Skeletal muscle tissue (tissue), 4 donors: Measurements from ENCODE around the gene API5. TPM values are rescaled to one million over a fixed set of nuclear protein-coding genes. Genes with fewer than 3 reads are reported as not detected.
"Not testable (repeated sequence)": the region's sequence is repeated elsewhere in the genome, so short reads cannot be mapped to it uniquely, and the experiment has no call there.

ENCODE experiments used
- H3K27ac ChIP-seq: one replicate; pipeline ENCODE4 v1.7.0; 2013; ENCODE audit warnings: mild to moderate bottlenecking, low read depth, low read length, inconsistent platforms
- H3K27me3 ChIP-seq, 3 donors: one replicate each; pipeline ENCODE4 v1.7.0; 2013; ENCODE audit warnings: low read length in 3 of 3; ENCODE audit not compliant: control insufficient read depth in 3 of 3, insufficient read depth in 3 of 3
- H3K36me3 ChIP-seq, 3 donors: one replicate each; pipeline ENCODE4 v1.7.0; 2013; ENCODE audit warnings: low read length in 3 of 3; ENCODE audit not compliant: control insufficient read depth in 3 of 3, insufficient read depth in 3 of 3
- H3K4me1 ChIP-seq, 3 donors: one replicate each; pipeline ENCODE4 v1.7.0; 2013; ENCODE audit warnings: low read length in 3 of 3, mild to moderate bottlenecking in 3 of 3; ENCODE audit not compliant: control insufficient read depth in 3 of 3, insufficient read depth in 3 of 3
- H3K4me3 ChIP-seq, 3 donors: one replicate each; pipeline ENCODE4 v1.7.0; 2013; ENCODE audit warnings: low read length in 3 of 3
- H3K9ac ChIP-seq, 3 donors: one replicate each; pipeline ENCODE4 v1.7.0; 2013; ENCODE audit warnings: low read length in 3 of 3, mild to moderate bottlenecking in 3 of 3, moderate library complexity in 2 of 3, low read depth in 1 of 3
- H3K9me3 ChIP-seq, 3 donors: one replicate each; pipeline ENCODE4 v1.7.0; 2013; ENCODE audit warnings: low read length in 3 of 3; ENCODE audit not compliant: control insufficient read depth in 3 of 3
- total RNA-seq: library from RNA; depleted of rRNA; stranded (reverse); fragments of >200 nt; gene quantifications from one replicate; pipeline ENCODE4 v1.2.3, GENCODE V29; 2014
- donor health status: Osteomylitis.

API5 gene
- total RNA-seq, 1 donor from 2014 or later, result 52.7 TPM

- Histone ChIP-seq H3K9me3 (peaks cover 0 to 4% (median 0%) of the 10 kb centered on the region in 3 donors), H3K36me3 (no peaks in the 10 kb centered on the region), H3K4me1 (no peaks in the 10 kb centered on the region), H3K27me3 (peaks cover 0 to 3% (median 0%) of the 10 kb centered on the region in 3 donors), H3K27ac (no peak overlapping the region), H3K9ac (no peak overlapping the region), H3K4me3 (no peak overlapping the region)
These were observed 13.4 kb upstream of the API5 start for GRCh38 chr11:43298397-43298796.

DNA sequence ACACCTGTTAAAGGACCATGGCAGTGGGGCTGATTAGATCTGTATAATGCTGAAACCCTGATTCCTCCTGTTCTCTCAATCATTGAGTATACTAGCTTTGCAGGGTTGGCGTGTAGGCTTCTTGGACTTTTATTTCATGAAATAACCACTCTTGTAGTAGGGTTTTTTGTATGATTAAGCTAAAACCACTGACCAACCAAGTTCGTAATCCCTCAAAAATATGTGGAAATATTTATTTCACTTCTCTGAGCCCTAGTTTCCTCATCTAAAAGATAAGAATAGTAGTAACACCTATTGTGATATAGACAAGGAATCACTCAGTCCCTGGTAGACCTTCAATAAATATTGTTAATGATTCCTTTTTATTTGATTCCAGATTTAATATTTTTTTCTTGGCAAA is 4.2 kb downstream of the API5 start:
- no peaks in the 10 kb centered on the region for H3K27me3 ChIP-seq
- H3K9ac ChIP-seq, result no peak overlapping the region
- H3K4me3 ChIP-seq, result no peak overlapping the region
- no peaks in the 10 kb centered on the region for H3K9me3 ChIP-seq
- no peak overlapping the region for H3K27ac ChIP-seq
- H3K36me3 ChIP-seq, result peaks cover 0 to 18% (median 9%) of the 10 kb centered on the region in 3 donors
- H3K4me1 ChIP-seq, result peaks cover 7 to 19% (median 16%) of the 10 kb centered on the region in 3 donors

DNA sequence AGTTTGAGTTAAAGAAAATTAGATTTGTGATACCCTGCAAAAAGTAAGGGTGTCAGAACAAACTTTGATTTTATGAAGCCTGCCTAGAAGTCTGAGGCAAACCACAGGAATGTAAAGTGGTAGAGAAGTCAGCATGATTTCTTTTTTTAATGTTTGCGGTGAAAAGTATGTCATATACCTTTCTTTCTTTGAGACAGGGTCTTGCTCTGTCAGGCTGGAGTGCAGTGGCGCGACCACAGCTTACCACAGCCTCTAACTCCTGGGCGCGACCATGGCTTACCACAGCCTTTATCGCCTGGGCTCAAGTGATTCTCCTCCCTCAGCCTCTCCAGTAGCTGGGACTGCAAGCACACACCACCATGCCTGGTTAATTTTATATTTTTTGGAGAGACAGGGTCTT is 4.7 kb downstream of the API5 start:
- no peak overlapping the region for H3K9ac ChIP-seq
- peaks cover 5 to 19% (median 16%) of the 10 kb centered on the region in 3 donors for H3K4me1 ChIP-seq
- H3K9me3 ChIP-seq, result no peaks in the 10 kb centered on the region
- H3K27me3 ChIP-seq, result no peaks in the 10 kb centered on the region
- no peak overlapping the region for H3K4me3 ChIP-seq
- peaks cover 0 to 22% (median 11%) of the 10 kb centered on the region in 3 donors for H3K36me3 ChIP-seq
- H3K27ac ChIP-seq, result no peak overlapping the region

DNA sequence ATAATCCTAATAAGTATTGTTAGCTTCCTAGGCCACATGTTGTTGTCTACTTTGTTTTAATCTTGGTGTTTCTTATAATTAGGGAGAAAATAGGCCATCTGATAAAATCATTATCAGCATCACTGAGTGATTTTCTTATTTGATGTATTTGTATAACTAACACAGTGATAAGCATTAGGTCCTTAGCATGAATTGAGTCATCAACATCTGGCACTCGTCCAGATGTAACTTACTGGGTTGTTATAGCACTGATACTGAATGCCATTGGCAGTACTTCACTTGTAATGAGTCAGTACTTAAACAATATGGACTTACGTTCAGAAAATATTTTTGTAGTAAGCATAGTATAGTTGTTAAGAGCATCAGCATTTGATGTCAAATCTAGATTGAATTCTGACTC is 16.2 kb downstream of the API5 start:
- H3K36me3 ChIP-seq, result peaks cover 44 to 93% (median 90%) of the 10 kb centered on the region in 3 donors
- no peaks in the 10 kb centered on the region for H3K4me1 ChIP-seq
- no peaks in the 10 kb centered on the region for H3K27me3 ChIP-seq
- H3K4me3 ChIP-seq, result no peak overlapping the region
- H3K9ac ChIP-seq, result no peak overlapping the region
- H3K9me3 ChIP-seq, result no peaks in the 10 kb centered on the region
- H3K27ac ChIP-seq, result no peak overlapping the region

DNA sequence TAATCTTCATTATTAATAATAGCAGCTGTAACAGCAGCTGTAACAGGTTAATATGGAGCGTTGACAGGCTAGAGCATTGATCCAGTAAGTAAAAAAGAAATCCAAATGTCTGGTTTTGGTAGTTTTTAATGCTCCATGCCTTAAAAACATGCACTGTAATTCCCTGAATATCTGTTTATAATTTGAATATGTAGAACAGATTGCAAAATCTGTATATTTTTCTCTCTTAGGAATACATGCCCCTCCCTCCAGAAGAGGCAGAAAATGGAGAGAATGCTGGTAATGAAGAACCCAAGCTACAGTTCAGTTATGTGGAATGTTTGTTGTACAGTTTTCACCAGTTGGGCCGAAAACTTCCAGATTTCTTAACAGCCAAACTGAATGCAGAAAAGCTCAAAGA is 16.7 kb downstream of the API5 start:
- Histone ChIP-seq H3K36me3 (peaks cover 41 to 93% (median 90%) of the 10 kb centered on the region in 3 donors), H3K9me3 (no peaks in the 10 kb centered on the region), H3K27ac (no peak overlapping the region), H3K4me1 (no peaks in the 10 kb centered on the region), H3K9ac (no peak overlapping the region), H3K4me3 (no peak overlapping the region), H3K27me3 (no peaks in the 10 kb centered on the region)

DNA sequence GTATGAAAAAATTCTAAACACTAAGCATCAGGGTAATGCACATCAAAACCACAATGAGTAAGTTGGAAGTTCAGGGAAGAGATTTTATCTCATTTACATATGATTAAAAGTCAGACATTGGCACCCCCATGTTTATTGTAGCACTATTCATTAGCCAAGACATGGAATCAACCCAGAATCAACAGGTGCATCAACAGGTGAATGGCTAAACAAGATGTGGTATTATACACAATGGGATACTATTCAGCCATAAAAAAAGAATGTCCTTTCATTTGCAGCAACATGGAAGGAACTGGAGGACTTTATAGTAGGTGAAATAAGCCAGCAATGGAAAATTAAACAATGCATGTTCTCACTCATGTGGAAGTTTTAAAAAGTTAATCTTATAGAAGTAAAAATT is 29.4 kb downstream of the API5 start:
- H3K9me3 ChIP-seq, result no peaks in the 10 kb centered on the region

DNA sequence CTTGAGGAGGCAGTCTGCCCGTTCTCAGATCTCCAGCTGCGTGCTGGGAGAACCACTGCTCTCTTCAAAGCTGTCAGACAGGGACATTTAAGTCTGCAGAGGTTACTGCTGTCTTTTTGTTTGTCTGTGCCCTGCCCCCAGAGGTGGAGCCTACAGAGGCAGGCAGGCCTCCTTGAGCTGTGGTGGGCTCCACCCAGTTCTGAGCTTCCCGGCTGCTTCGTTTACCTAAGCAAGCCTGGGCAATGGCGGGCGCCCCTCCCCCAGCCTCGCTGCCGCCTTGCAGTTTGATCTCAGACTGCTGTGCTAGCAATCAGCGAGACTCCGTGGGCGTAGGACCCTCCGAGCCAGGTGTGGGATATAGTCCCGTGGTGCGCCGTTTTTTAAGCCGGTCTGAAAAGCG is 39.6 kb downstream of the API5 start:
- not testable (repeated sequence) for H3K4me3 ChIP-seq, H3K27ac ChIP-seq, H3K4me1 ChIP-seq, H3K27me3 ChIP-seq, H3K36me3 ChIP-seq, H3K9me3 ChIP-seq, H3K9ac ChIP-seq

More for the DNA sequence above, 29.4 kb downstream of the API5 start:
- Histone ChIP-seq H3K27ac (no peak overlapping the region), H3K4me1 (no peaks in the 10 kb centered on the region), H3K9ac (no peak overlapping the region), H3K36me3 (peaks cover 26 to 40% (median 34%) of the 10 kb centered on the region in 3 donors), H3K27me3 (no peaks in the 10 kb centered on the region), H3K4me3 (no peak overlapping the region)

DNA sequence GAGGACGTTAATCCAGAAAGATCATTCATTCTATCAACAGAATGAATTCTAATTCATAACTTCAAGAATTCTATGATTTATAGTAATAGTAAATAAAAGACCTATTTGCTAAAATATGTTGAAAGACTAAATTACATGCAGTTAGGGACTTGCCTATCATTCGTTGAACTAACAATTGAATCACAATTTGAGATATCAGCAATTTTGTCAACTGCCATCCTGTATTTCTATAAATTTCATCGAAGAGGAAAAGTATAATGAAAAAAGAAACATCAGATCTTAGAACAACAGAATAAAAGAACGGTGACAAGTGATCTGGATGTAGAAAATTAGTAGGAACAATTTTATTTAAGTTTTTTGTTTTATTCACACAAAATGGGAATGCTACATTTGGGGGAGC is 42.5 kb downstream of the API5 start:
- Histone ChIP-seq H3K36me3 (no peaks in the 10 kb centered on the region), H3K4me1 (peaks cover 0 to 13% (median 4%) of the 10 kb centered on the region in 3 donors), H3K9me3 (no peaks in the 10 kb centered on the region), H3K4me3 (no peak overlapping the region), H3K27me3 (no peaks in the 10 kb centered on the region), H3K9ac (no peak overlapping the region), H3K27ac (no peak overlapping the region)

- no peak overlapping the region for H3K27ac ChIP-seq
- peaks cover 0 to 1% (median 0%) of the 10 kb centered on the region in 3 donors for H3K36me3 ChIP-seq
- peaks cover 14 to 32% (median 24%) of the 10 kb centered on the region in 3 donors for H3K4me1 ChIP-seq
- no peaks in the 10 kb centered on the region for H3K9me3 ChIP-seq
- H3K27me3 ChIP-seq, result no peaks in the 10 kb centered on the region
- H3K4me3 ChIP-seq, result no peak overlapping the region
- no peak overlapping the region for H3K9ac ChIP-seq
These were observed 44.5 kb downstream of the API5 start for GRCh38 chr11:43356336-43356735.

DNA sequence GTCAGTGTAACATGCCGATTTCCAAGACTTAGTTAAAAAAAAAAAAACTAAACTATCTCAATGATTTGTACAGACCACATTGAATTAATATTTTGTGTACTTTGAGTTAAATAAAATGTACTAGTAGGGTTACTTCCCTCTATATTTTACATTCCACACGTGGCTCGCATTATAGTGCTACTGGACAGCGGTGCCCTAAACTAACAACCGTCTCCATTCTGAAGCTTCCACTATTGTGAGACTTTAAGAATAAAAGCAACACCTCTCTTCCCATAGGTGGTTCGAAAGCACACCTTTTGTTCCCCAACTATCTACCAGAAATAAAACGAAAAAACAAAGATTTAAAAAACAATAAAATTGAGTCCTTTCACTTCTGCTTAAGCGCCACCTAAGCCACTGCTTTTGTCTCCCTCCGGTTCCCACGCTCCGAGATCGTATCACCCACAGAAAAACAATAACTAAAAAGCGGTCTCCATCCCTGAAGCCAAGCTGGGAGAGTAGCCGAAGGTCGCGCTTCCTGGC is 46.5 kb downstream of the API5 start:
- Histone ChIP-seq H3K9me3 (no peaks in the 10 kb centered on the region), H3K27me3 (no peaks in the 10 kb centered on the region), H3K9ac (peak overlapping the region; percentile 90 to 97 (median 94)), H3K4me1 (peaks cover 14 to 35% (median 25%) of the 10 kb centered on the region in 3 donors), H3K36me3 (peaks cover 0 to 5% (median 0%) of the 10 kb centered on the region in 3 donors), H3K4me3 (peak overlapping the region; percentile 92 to 97 (median 94)), H3K27ac (peak overlapping the region; percentile 90)
